Measurements from ENCODE around the gene ZNF664. TPM values are rescaled to one million over a fixed set of nuclear protein-coding genes. Genes with fewer than 3 reads are reported as not detected.

Gene ZNF664
- total and polyA plus RNA-seq, 2 of the 8 experiments (the other 6 are each of a cell fraction or from before 2014, with no cell fraction given), result 22.8 to 51.4 TPM

- DNase-seq (ENCODE audit: low read depth in 1 of 2, low spot score in 2 of 2) (no peak), FAIRE-seq (no peak)
- no peak overlapping the region for H3K56ac ChIP-seq (replicated peaks; ENCODE audit: insufficient read length, low read depth, low read length)
- H4K5ac ChIP-seq (ENCODE audit: insufficient read length, low read depth, low read length), result no peak overlapping the region
- no peaks in the 10 kb centered on the region for H3K79me1 ChIP-seq (ENCODE audit: low read depth, low read length)
- H3K18ac ChIP-seq (ENCODE audit: extremely low read depth, low read length), result no peak overlapping the region
- no peaks in the 10 kb centered on the region for H3K79me2 ChIP-seq (ENCODE audit: control insufficient read depth in 1 of 2, insufficient read depth in 2 of 2, low read length in 2 of 2)
- no peak overlapping the region for H2BK20ac ChIP-seq (ENCODE audit: low read length)
- no peak overlapping the region for H3K4me3 ChIP-seq (ENCODE audit: extremely low read depth in 1 of 4, insufficient read depth in 2 of 4, low read depth in 3 of 4, low read length in 4 of 4)
- H3K4me2 ChIP-seq (ENCODE audit: insufficient read depth in 1 of 2, low read depth in 2 of 2, low read length in 2 of 2), result no peak overlapping the region
- CTCF ChIA-PET (ENCODE audit: partially characterized antibody), result no interaction called here
- no peaks in the 10 kb centered on the region for H4K20me1 ChIP-seq (replicated peaks in 1 of 2; ENCODE audit: control insufficient read depth in 1 of 2, insufficient read depth in 2 of 2, low read length in 2 of 2)
- peaks cover 0 to 3% (median 0%) of the 10 kb centered on the region in 4 experiments; a peak in 2 of 7 replicates for H3K27me3 ChIP-seq (replicated peaks in 1 of 4; ENCODE audit: control insufficient read depth in 3 of 4, extremely low read depth in 1 of 4, insufficient read depth in 3 of 4, low read length in 3 of 4)
- no peak overlapping the region for H3K4ac ChIP-seq (replicated peaks; ENCODE audit: insufficient read length, low read depth, low read length)
- H4K91ac ChIP-seq (replicated peaks; ENCODE audit: insufficient read length, low read length), result no peak overlapping the region
- H2BK15ac ChIP-seq (ENCODE audit: low read length), result no peak overlapping the region
- no peak overlapping the region for H2AK5ac ChIP-seq (ENCODE audit: low read depth, low read length)
- no peak overlapping the region for H4K8ac ChIP-seq (ENCODE audit: extremely low read depth, insufficient read depth, low read length)
- H3K23ac ChIP-seq (ENCODE audit: insufficient read length), result no peak overlapping the region
- no peak overlapping the region for H3K9ac ChIP-seq (replicated peaks in 1 of 4; ENCODE audit: extremely low read depth in 1 of 4, low read depth in 3 of 4, low read length in 3 of 4)
- no peak overlapping the region for H2BK120ac ChIP-seq (replicated peaks; ENCODE audit: low read depth, low read length)
- H3K9me3 ChIP-seq (ENCODE audit: insufficient read depth in 2 of 2, low read depth in 1 of 2, low read length in 1 of 2), result no peaks in the 10 kb centered on the region
- H2BK12ac ChIP-seq (ENCODE audit: low read depth, low read length), result no peak overlapping the region
- H2BK5ac ChIP-seq (ENCODE audit: low read depth, low read length), result no peak overlapping the region
- no peak overlapping the region for H2AFZ ChIP-seq (ENCODE audit: low read length)
- WGBS, 2 experiments (ENCODE audit: extremely low coverage in 1 of 2, insufficient coverage in 1 of 2, insufficient read length in 1 of 2, insufficient replicate concordance in 2 of 2, low coverage in 1 of 2, low lambda C conversion rate in 2 of 2, missing lambda C conversion rate in 1 of 2), result 90% methylated on average over 3 of the region's 3 CpGs; no CpG with 5 or more reads in 1 of the 2 experiments
- H3K14ac ChIP-seq (ENCODE audit: insufficient read length), result no peak overlapping the region
- H3K4me1 ChIP-seq (replicated peaks in 1 of 4; ENCODE audit: control insufficient read depth in 3 of 4, insufficient read depth in 4 of 4, low read length in 3 of 4), result no peaks in the 10 kb centered on the region
- H3K27ac ChIP-seq (ENCODE audit: low read depth, low read length), result no peak overlapping the region
- H3K36me3 ChIP-seq (ENCODE audit: control insufficient read depth in 2 of 4, insufficient read depth in 4 of 4, low read length in 3 of 4), result no peaks in the 10 kb centered on the region
- POLR2A ChIA-PET (ENCODE audit: partially characterized antibody), result no interaction called here
- H3K23me2 ChIP-seq (ENCODE audit: low read depth, low read length), result no peaks in the 10 kb centered on the region
- TF ChIP-seq TAF1 (IDR thresholded peaks at IDR 0.05; ENCODE audit: low read depth, low read length), result no peak
- no peak for TF ChIP-seq MAX (IDR thresholded peaks at IDR 0.05)
- TF ChIP-seq RFX5 (IDR thresholded peaks at IDR 0.05; ENCODE audit: borderline replicate concordance, low read depth, low read length), result no peak
- no peak for TF ChIP-seq NANOG (IDR thresholded peaks at IDR 0.05; ENCODE audit: insufficient read depth, low read depth, low read length, poor library complexity, severe bottlenecking)
- TF ChIP-seq HDAC2 (IDR thresholded peaks at IDR 0.05; ENCODE audit: borderline replicate concordance in 1 of 2, low read depth in 2 of 2, low read length in 2 of 2), result no peak
- TF ChIP-seq KDM1A (IDR thresholded peaks at IDR 0.05; ENCODE audit: borderline replicate concordance, low read length), result no peak
- TF ChIP-seq FOSL1 (IDR thresholded peaks at IDR 0.05; ENCODE audit: insufficient read depth, low read depth, low read length), result no peak
- TF ChIP-seq RXRA (IDR thresholded peaks at IDR 0.05; ENCODE audit: insufficient read depth, low read depth, low read length), result no peak
- TF ChIP-seq JUN (IDR thresholded peaks at IDR 0.05; ENCODE audit: low read depth, low read length), result no peak
- TF ChIP-seq TEAD4 (IDR thresholded peaks at IDR 0.05; ENCODE audit: low read depth, low read length), result no peak
- no peak for TF ChIP-seq BACH1 (IDR thresholded peaks at IDR 0.05; ENCODE audit: low read length)
- no peak for TF ChIP-seq TBP (IDR thresholded peaks at IDR 0.05; ENCODE audit: low read depth, low read length)
- no peak for TF ChIP-seq SAP30 (IDR thresholded peaks at IDR 0.05; ENCODE audit: insufficient read depth, insufficient replicate concordance, low read length)
- no peak for TF ChIP-seq MAFK (IDR thresholded peaks at IDR 0.05; ENCODE audit: low read depth, low read length)
- no peak for TF ChIP-seq JUND (IDR thresholded peaks at IDR 0.05; ENCODE audit: low read length)
Observed at GRCh38 chr12:124059752-124060151, 86.7 kb downstream of the ZNF664 start.
